Activated naive CD4-positive, alpha-beta T cell treated with anti-CD3 and anti-CD28 coated beads, Interleukin-2, amount 10 ng/mL, durations not matched to agents 7 days and 5 days (primary cell): Measurements from ENCODE around the gene ASTN2.
"Not testable (repeated sequence)": the region's sequence is repeated elsewhere in the genome, so short reads cannot be mapped to it uniquely, and the experiment has no call there.

Source experiments
- CTCF ChIA-PET: fragments of 350-600 bp; sonication (Branson Sonifier 250); formaldehyde crosslinking; loops from one replicate; lab custom pipeline; 2021; ENCODE audit warnings: antibody characterized with exemption; lab: Charles Lee
- DNase-seq: peaks from one replicate; pipeline ENCODE4 v3.0.0-alpha.2; 2020
- H3K27ac Mint-ChIP-seq: one replicate; pipeline ENCODE4 v1.8.0; 2021; ENCODE audit warnings: mild to moderate bottlenecking, moderate library complexity, mixed read lengths
- H3K27me3 Mint-ChIP-seq: one replicate; pipeline ENCODE4 v1.8.0; 2021; ENCODE audit warnings: mild to moderate bottlenecking, mixed read lengths
- H3K36me3 Mint-ChIP-seq: one replicate; pipeline ENCODE4 v1.8.0; 2021; ENCODE audit warnings: mixed read lengths
- H3K4me1 Mint-ChIP-seq: one replicate; pipeline ENCODE4 v1.8.0; 2021; ENCODE audit warnings: mixed read lengths
- H3K4me3 Mint-ChIP-seq: one replicate; pipeline ENCODE4 v1.8.0; 2021; ENCODE audit warnings: mild to moderate bottlenecking, moderate library complexity, mixed read lengths
- H3K9me3 Mint-ChIP-seq: one replicate; pipeline ENCODE4 v1.8.0; 2021; ENCODE audit warnings: mixed read lengths

ASTN2 gene

DNA sequence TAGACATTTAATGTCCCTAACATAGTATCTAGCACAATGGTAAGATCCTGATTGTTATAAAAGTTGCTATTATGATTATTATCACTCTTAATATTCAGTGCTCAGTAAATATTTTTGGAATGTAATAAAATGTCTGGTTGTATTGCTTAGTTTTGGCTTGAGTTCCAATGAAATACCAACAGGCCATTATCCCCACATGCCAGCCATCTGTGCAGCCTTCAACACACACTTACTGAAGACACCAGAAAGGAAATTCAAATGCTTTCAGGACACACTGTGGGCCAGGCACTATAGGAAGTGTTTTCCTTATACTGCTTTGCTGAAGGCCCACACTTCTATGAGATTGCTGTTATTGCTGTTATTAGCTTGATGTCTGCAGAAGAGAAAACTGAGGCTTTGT, 570.2 kb downstream of the ASTN2 start:
- DNase-seq: no peak
- no peaks in the 10 kb centered on the region for H3K9me3 Mint-ChIP-seq
- H3K4me1 Mint-ChIP-seq: no peaks in the 10 kb centered on the region
- no peak overlapping the region for H3K27ac Mint-ChIP-seq
- no peaks in the 10 kb centered on the region for H3K36me3 Mint-ChIP-seq
- H3K27me3 Mint-ChIP-seq: no peaks in the 10 kb centered on the region
- CTCF ChIA-PET: interaction anchor here (2.2 kb wide), 1 partner anchor 16 kb away, joined by 12 read pairs; no protein-coding TSS in a partner anchor
- no peak overlapping the region for H3K4me3 Mint-ChIP-seq

- Mint-ChIP-seq H3K27me3 (no peaks in the 10 kb centered on the region), H3K4me3 (no peak overlapping the region), H3K27ac (no peak overlapping the region), H3K4me1 (no peaks in the 10 kb centered on the region), H3K9me3 (no peaks in the 10 kb centered on the region), H3K36me3 (no peaks in the 10 kb centered on the region)
- DNase-seq: no peak
- CTCF ChIA-PET: interaction anchor here (2.2 kb wide), 1 partner anchor 17 kb away, joined by 12 read pairs; no protein-coding TSS in a partner anchor
Measured at GRCh38 chr9:116843863-116844620, 570.8 kb downstream of the ASTN2 start.

DNA sequence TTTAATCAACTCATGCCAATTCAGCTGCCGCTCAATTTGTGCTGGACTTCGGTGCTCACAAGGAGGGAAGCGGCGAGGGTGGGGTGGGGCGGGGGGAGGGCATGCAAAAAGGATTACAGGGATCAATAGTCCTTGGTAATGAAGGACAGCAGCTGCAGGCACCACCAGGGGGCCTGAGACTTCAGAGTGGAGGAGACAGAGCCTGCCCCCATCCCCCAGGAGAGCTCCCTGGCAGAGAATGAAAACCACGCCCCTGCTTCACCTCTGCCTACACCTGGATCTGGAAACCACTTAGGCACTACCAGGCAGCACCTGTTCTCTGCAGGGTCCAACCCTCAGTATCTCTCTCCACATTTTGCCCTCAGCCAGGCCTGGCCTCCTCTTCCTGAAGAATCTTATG, 572.2 kb downstream of the ASTN2 start:
- DNase-seq: no peak
- CTCF ChIA-PET: interaction anchor here (2.2 kb wide), 1 partner anchor 18 kb away, joined by 12 read pairs; no protein-coding TSS in a partner anchor
- no peak overlapping the region for H3K27ac Mint-ChIP-seq
- H3K36me3 Mint-ChIP-seq: no peaks in the 10 kb centered on the region
- H3K4me3 Mint-ChIP-seq: no peak overlapping the region
- no peaks in the 10 kb centered on the region for H3K9me3 Mint-ChIP-seq
- H3K27me3 Mint-ChIP-seq: no peaks in the 10 kb centered on the region
- H3K4me1 Mint-ChIP-seq: no peaks in the 10 kb centered on the region

DNA sequence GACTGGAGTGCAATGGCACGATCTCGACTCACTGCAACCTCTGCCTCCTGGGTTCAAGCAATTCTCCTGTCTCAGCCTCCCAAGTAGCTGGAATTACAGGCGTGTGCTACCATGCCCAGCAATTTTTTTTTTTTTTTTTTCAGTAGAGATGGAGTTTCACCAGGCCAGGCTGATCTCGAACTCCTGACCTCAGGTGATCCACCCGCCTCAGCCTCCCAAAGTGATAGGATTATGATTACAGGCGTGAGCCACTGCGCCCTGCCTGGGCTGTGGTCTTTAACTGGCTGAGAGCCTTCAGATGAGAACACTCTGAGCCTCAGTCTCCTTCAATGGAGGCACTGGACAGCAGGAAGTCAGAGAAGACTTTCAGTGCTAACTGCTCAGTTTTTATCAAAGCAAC, 576.4 kb downstream of the ASTN2 start:
- H3K4me1 Mint-ChIP-seq, H3K9me3 Mint-ChIP-seq, H3K4me3 Mint-ChIP-seq, H3K36me3 Mint-ChIP-seq, DNase-seq, CTCF ChIA-PET, H3K27ac Mint-ChIP-seq, H3K27me3 Mint-ChIP-seq: not testable (repeated sequence)

DNA sequence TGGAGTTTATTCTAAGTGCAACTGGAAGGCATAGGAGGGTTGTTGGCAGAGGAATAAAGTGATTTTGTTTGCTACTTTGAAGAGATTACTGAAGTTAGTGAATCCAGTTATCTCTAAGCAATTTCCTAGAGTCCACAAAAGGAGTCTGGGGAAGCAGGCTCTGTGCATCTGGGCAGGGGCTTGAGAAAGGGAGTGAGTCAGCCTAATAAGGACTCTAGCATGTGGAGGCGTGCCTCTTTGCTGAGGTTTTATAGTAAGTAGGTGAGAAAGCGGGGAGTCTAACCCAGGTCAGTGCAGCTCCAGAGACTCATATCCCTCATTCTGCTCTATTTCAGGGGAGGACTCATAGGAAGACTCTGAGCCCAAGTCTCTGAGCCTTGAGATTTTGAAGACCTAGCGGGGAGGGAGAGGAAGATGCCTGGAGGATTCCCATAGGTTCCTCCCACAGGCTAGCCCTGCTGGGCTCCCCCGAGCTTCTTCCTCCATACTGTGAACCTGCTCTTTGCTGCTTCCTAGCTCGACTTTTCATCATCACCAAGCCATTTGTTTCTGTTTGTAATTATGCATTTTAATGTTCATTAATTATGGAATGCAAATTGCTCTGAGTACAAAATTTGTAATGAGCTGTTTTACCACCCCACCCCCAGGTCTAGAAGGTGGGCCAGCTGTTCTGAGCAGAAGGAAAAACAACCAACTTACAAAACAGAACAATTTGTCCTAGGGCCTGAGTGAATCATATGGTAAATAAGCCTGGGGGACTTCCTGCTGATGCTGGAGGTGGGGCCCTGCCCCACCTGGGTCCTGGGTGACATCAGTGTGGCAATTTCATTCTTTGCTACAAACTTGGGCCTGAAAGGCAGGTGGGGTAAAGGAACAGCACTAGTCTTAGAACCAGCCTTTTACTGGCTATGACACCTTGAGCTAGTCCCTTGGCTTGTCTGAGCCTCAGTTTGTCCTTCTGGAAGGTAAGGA, 577.6 kb downstream of the ASTN2 start:
- DNase-seq: no peak
- Mint-ChIP-seq H3K27ac (no peak overlapping the region), H3K36me3 (no peaks in the 10 kb centered on the region), H3K9me3 (no peaks in the 10 kb centered on the region), H3K27me3 (no peaks in the 10 kb centered on the region), H3K4me3 (no peak overlapping the region), H3K4me1 (no peaks in the 10 kb centered on the region)
- CTCF ChIA-PET: no interaction called here

DNA sequence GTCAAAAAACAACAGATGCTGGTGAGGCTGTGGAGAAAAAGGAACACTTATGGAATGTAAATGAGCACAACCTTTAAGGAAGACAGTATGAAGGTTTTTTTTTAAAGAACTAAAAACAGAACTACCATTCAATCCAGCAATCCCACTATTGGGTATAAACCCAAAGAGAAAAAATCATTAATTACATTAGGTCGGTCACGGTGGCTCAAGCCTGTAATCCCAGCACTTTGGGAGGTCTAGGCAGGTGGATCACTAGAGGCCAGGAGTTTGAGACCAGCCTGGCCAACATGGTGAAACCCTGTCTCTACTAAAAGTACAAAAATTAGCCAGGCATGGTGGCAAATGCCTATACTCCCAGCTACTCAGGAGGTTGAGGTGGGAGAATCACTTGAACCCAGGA, 584.5 kb downstream of the ASTN2 start:
- DNase-seq, H3K36me3 Mint-ChIP-seq, CTCF ChIA-PET, H3K4me3 Mint-ChIP-seq, H3K27me3 Mint-ChIP-seq, H3K4me1 Mint-ChIP-seq, H3K9me3 Mint-ChIP-seq, H3K27ac Mint-ChIP-seq: not testable (repeated sequence)

GRCh38 chr9:116821633-116822229, 593.1 kb downstream of the ASTN2 start:
- H3K4me3 Mint-ChIP-seq: no peak overlapping the region
- no peaks in the 10 kb centered on the region for H3K36me3 Mint-ChIP-seq
- DNase-seq: no peak
- CTCF ChIA-PET: no interaction called here
- H3K4me1 Mint-ChIP-seq: no peaks in the 10 kb centered on the region
- no peaks in the 10 kb centered on the region for H3K9me3 Mint-ChIP-seq
- H3K27me3 Mint-ChIP-seq: no peaks in the 10 kb centered on the region
- H3K27ac Mint-ChIP-seq: no peak overlapping the region

- Mint-ChIP-seq H3K27ac (no peak overlapping the region), H3K4me3 (no peak overlapping the region), H3K9me3 (no peaks in the 10 kb centered on the region), H3K36me3 (no peaks in the 10 kb centered on the region), H3K4me1 (no peaks in the 10 kb centered on the region), H3K27me3 (no peaks in the 10 kb centered on the region)
- DNase-seq: no peak
- CTCF ChIA-PET: no interaction called here
Measured at GRCh38 chr9:116819116-116819515, 595.7 kb downstream of the ASTN2 start.

- no peaks in the 10 kb centered on the region for H3K36me3 Mint-ChIP-seq
- no peak overlapping the region for H3K4me3 Mint-ChIP-seq
- no peaks in the 10 kb centered on the region for H3K27me3 Mint-ChIP-seq
- DNase-seq: no peak
- no peaks in the 10 kb centered on the region for H3K4me1 Mint-ChIP-seq
- no peaks in the 10 kb centered on the region for H3K9me3 Mint-ChIP-seq
- CTCF ChIA-PET: no interaction called here
- H3K27ac Mint-ChIP-seq: no peak overlapping the region
Measured at GRCh38 chr9:116817762-116818161, 597.1 kb downstream of the ASTN2 start.

DNA sequence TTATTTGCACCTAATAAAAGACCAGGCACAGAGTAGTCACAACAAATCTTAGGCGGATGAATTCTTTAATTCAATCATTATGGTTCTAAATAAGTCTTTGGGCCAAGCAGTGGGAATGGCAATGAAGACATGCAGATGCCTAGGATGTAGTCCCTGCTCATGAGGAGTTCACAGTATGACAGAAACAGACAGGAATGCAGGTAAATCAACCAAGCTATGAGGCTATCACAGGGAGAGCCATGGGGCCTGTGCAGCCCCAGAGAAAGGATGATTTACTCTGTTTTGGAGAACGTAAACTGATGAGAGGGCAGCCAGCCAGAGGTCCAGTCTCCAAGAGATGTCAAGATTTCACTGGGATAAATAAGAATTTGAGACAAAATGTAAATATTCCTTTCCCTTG, 598.4 kb downstream of the ASTN2 start:
- Mint-ChIP-seq H3K36me3 (no peaks in the 10 kb centered on the region), H3K4me3 (no peak overlapping the region), H3K4me1 (no peaks in the 10 kb centered on the region), H3K9me3 (no peaks in the 10 kb centered on the region), H3K27ac (no peak overlapping the region), H3K27me3 (no peaks in the 10 kb centered on the region)
- no peak for DNase-seq
- CTCF ChIA-PET: no interaction called here

DNA sequence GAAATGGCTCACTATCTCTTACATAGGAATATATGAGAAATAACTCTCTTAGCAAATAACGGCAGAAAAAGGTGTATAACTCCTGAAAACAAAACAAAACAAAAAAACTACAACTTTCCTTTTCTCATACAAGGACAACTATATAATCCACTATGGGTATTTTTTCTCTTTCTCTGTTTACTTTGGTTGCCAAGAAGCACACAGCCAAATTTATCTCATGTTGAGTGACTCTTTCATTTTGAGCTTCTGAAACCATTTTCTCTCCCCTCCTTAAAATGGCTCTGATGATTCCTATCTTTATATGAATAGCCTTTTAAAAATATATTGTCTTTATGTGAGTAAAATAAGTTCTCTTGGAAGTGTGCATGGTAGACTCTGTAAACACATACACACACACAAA, 599.0 kb downstream of the ASTN2 start:
- H3K27me3 Mint-ChIP-seq: no peaks in the 10 kb centered on the region
- H3K9me3 Mint-ChIP-seq: no peaks in the 10 kb centered on the region
- CTCF ChIA-PET: no interaction called here
- no peak for DNase-seq
- H3K4me3 Mint-ChIP-seq: no peak overlapping the region
- H3K36me3 Mint-ChIP-seq: no peaks in the 10 kb centered on the region
- H3K27ac Mint-ChIP-seq: no peak overlapping the region
- H3K4me1 Mint-ChIP-seq: no peaks in the 10 kb centered on the region

DNA sequence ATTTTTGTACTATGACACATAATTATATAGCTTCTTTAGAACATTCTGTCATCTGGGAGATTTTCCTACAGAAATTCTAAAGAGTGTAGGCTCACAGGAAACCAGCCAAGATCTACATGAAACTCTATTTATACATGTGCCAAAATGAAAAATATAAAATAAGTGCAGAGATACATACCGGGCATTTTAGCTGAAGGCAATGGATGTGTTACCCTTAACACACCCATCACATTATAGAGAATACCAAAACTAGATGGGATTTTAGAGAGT, 601.9 kb downstream of the ASTN2 start:
- no peaks in the 10 kb centered on the region for H3K36me3 Mint-ChIP-seq
- no peak overlapping the region for H3K27ac Mint-ChIP-seq
- no peak for DNase-seq
- no peaks in the 10 kb centered on the region for H3K9me3 Mint-ChIP-seq
- CTCF ChIA-PET: interaction anchor here (0.6 kb wide), 1 partner anchor 48 kb away, joined by 3 read pairs; no protein-coding TSS in a partner anchor
- no peaks in the 10 kb centered on the region for H3K4me1 Mint-ChIP-seq
- no peak overlapping the region for H3K4me3 Mint-ChIP-seq
- no peaks in the 10 kb centered on the region for H3K27me3 Mint-ChIP-seq

GRCh38 chr9:116812231-116813030, 602.4 kb downstream of the ASTN2 start:
- Mint-ChIP-seq H3K27ac (no peak overlapping the region), H3K4me3 (no peak overlapping the region), H3K4me1 (no peaks in the 10 kb centered on the region), H3K36me3 (no peaks in the 10 kb centered on the region), H3K27me3 (no peaks in the 10 kb centered on the region), H3K9me3 (no peaks in the 10 kb centered on the region)
- no peak for DNase-seq
- CTCF ChIA-PET: no interaction called here

DNA sequence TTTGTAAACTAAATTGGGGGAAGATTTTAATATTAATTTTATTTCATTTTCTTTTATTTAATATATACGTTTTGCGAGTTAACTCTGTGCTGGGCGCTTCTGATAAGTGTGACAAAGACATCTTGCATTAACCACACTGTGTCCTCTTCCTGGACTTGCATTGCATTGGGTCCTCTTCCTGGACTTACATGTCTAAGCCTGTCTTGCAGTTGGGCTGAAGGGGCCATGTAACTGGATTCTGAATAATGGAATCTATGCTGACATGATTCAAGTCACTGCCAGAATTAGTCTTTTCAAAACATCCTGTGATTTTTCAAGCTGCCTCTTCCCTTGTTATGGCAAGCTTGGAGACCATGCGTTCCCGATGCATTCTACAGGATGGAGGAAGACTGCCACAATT, 605.2 kb downstream of the ASTN2 start:
- Mint-ChIP-seq H3K4me1 (no peaks in the 10 kb centered on the region), H3K4me3 (no peak overlapping the region), H3K27me3 (no peaks in the 10 kb centered on the region), H3K27ac (no peak overlapping the region), H3K36me3 (no peaks in the 10 kb centered on the region), H3K9me3 (no peaks in the 10 kb centered on the region)
- no peak for DNase-seq
- CTCF ChIA-PET: no interaction called here
